ENCODE measurements around the gene KCNG2. TPM values are rescaled to one million over a fixed set of nuclear protein-coding genes. Genes with fewer than 3 reads are reported as not detected.

Gene KCNG2
- polyA plus RNA-seq, 1 of the 3 experiments (the other 2 are of a cell fraction), result not detected

DNA sequence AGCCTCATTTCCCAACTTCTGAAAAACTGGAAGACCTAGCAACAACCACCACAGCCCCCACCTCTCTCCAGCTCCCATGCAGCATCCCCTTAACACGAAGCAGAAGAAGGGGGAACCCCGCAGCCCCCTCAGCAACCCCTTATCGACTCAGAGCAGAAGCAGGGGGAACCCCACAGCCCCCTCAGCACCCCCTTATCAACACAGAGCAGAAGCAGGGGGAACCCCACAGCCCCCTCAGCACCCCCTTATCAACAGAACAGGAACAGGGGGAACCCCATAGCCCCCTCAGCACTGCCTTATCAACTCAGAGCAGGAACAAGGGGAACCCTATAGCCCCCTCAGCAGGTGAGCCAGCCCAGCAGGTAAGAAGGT lies 147.0 kb downstream of the KCNG2 start:
- 93% methylated on average over 2 of the region's 3 CpGs for WGBS (ENCODE audit: low lambda C conversion rate)
- Histone ChIP-seq H3K4me1 (ENCODE audit: control insufficient read depth in 1 of 2, insufficient read depth in 2 of 2, low read depth in 1 of 2, low read length in 1 of 2) (peaks cover 0 to 4% of the 10 kb centered on the region in 2 experiments; a peak in 1 of 4 replicates), H3K9me2 (no peaks in the 10 kb centered on the region), H3K27ac (ENCODE audit: low read depth in 2 of 2, low read length in 1 of 2) (no peak overlapping the region), H3K27me3 (ENCODE audit: insufficient read depth) (no peaks in the 10 kb centered on the region), H3K4me2 (no peak overlapping the region), H3F3A (replicated peaks; ENCODE audit: insufficient read depth) (no peaks in the 10 kb centered on the region), H3K9ac (no peak overlapping the region), H3K4me3 (ENCODE audit: low read depth in 2 of 2, low read length in 1 of 2) (no peak overlapping the region), H3K79me2 (ENCODE audit: insufficient read depth) (peaks cover 34% of the 10 kb centered on the region), H3K36me3 (replicated peaks in 1 of 2; ENCODE audit: control insufficient read depth in 1 of 2, insufficient read depth in 2 of 2, low read length in 1 of 2) (peaks cover 8 to 9% of the 10 kb centered on the region in 2 experiments), H4K20me1 (ENCODE audit: insufficient read depth) (peaks cover 19% of the 10 kb centered on the region; the same call in 1 of the 2 replicates), H3K9me3 (no peaks in the 10 kb centered on the region), H2AFZ (ENCODE audit: low read depth) (no peak overlapping the region)
- POLR2A ChIA-PET, result no interaction called here
- CTCF ChIA-PET, result no interaction called here
- TF ChIP-seq TAF1 (IDR thresholded peaks at IDR 0.05; ENCODE audit: borderline replicate concordance, low read depth, low read length) (no peak), RAD21 (IDR thresholded peaks at IDR 0.05; ENCODE audit: low read length) (no peak), FOXJ3 (CRISPR knock-in tag; IDR thresholded peaks at IDR 0.05) (no peak), GATA2 (CRISPR knock-in tag; IDR thresholded peaks at IDR 0.05) (no peak), EZH2phosphoT487 (IDR thresholded peaks at IDR 0.05; ENCODE audit: borderline replicate concordance, low read depth) (no peak), MXI1 (IDR thresholded peaks at IDR 0.05; ENCODE audit: low read depth, low read length) (no peak), TEAD4 (IDR thresholded peaks at IDR 0.05; ENCODE audit: borderline replicate concordance, insufficient read depth) (no peak)
- TF ChIP-seq, protein P1, sequence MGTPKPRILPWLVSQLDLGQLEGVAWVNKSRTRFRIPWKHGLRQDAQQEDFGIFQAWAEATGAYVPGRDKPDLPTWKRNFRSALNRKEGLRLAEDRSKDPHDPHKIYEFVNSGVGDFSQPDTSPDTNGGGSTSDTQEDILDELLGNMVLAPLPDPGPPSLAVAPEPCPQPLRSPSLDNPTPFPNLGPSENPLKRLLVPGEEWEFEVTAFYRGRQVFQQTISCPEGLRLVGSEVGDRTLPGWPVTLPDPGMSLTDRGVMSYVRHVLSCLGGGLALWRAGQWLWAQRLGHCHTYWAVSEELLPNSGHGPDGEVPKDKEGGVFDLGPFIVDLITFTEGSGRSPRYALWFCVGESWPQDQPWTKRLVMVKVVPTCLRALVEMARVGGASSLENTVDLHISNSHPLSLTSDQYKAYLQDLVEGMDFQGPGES (IDR thresholded peaks at IDR 0.05; ENCODE audit: low read depth, low read length), result no peak
- TF ChIP-seq, protein P2, sequence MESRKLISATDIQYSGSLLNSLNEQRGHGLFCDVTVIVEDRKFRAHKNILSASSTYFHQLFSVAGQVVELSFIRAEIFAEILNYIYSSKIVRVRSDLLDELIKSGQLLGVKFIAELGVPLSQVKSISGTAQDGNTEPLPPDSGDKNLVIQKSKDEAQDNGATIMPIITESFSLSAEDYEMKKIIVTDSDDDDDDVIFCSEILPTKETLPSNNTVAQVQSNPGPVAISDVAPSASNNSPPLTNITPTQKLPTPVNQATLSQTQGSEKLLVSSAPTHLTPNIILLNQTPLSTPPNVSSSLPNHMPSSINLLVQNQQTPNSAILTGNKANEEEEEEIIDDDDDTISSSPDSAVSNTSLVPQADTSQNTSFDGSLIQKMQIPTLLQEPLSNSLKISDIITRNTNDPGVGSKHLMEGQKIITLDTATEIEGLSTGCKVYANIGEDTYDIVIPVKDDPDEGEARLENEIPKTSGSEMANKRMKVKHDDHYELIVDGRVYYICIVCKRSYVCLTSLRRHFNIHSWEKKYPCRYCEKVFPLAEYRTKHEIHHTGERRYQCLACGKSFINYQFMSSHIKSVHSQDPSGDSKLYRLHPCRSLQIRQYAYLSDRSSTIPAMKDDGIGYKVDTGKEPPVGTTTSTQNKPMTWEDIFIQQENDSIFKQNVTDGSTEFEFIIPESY (IDR thresholded peaks at IDR 0.05; ENCODE audit: borderline replicate concordance, low read depth), result no peak
- TF ChIP-seq, protein P3, sequence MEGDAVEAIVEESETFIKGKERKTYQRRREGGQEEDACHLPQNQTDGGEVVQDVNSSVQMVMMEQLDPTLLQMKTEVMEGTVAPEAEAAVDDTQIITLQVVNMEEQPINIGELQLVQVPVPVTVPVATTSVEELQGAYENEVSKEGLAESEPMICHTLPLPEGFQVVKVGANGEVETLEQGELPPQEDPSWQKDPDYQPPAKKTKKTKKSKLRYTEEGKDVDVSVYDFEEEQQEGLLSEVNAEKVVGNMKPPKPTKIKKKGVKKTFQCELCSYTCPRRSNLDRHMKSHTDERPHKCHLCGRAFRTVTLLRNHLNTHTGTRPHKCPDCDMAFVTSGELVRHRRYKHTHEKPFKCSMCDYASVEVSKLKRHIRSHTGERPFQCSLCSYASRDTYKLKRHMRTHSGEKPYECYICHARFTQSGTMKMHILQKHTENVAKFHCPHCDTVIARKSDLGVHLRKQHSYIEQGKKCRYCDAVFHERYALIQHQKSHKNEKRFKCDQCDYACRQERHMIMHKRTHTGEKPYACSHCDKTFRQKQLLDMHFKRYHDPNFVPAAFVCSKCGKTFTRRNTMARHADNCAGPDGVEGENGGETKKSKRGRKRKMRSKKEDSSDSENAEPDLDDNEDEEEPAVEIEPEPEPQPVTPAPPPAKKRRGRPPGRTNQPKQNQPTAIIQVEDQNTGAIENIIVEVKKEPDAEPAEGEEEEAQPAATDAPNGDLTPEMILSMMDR (IDR thresholded peaks at IDR 0.05), result no peak
- no peak for DNase-seq

Measured in SK-N-SH (cell line).